H9 (cell line): Measurements from ENCODE around the gene SDK1. TPM values are rescaled to one million over a fixed set of nuclear protein-coding genes. Genes with fewer than 3 reads are reported as not detected.

Experiments used
- DNase-seq: peaks from one replicate; pipeline ENCODE4 v3.0.0-alpha.2; 2017
- H2AFZ ChIP-seq: one replicate; pipeline ENCODE4 v1.6.1; 2013; ENCODE audit warnings: mild to moderate bottlenecking, low read length, control low read depth, moderate library complexity
- H2AK5ac ChIP-seq: 2 replicates; pipeline ENCODE4 v1.6.1; 2013; ENCODE audit warnings: low read length, control low read depth, mixed read lengths; ENCODE audit not compliant: insufficient read length
- H2BK120ac ChIP-seq: one replicate; pipeline ENCODE4 v1.6.1; 2013; ENCODE audit warnings: low read depth, mild to moderate bottlenecking, low read length, control low read depth, inconsistent platforms; ENCODE audit not compliant: poor library complexity, severe bottlenecking
- H2BK12ac ChIP-seq: 2 replicates; pipeline ENCODE4 v1.6.1; 2013; ENCODE audit warnings: low read length, control low read depth, mixed read lengths, low read depth; ENCODE audit not compliant: insufficient read length
- H2BK15ac ChIP-seq: 2 replicates; pipeline ENCODE4 v1.6.1; 2013; ENCODE audit warnings: low read depth, low read length, control low read depth
- H2BK20ac ChIP-seq: one replicate; pipeline ENCODE4 v1.6.1; 2013; ENCODE audit warnings: low read depth, mild to moderate bottlenecking, low read length, control low read depth, inconsistent platforms; ENCODE audit not compliant: poor library complexity, severe bottlenecking
- H2BK5ac ChIP-seq: 2 replicates; pipeline ENCODE4 v1.6.1; 2013; ENCODE audit warnings: low read length, control low read depth, mixed read lengths; ENCODE audit not compliant: insufficient read length
- H3K14ac ChIP-seq: 2 replicates; pipeline ENCODE4 v1.6.1; 2013; ENCODE audit warnings: low read length, control low read depth; ENCODE audit not compliant: insufficient read depth
- H3K18ac ChIP-seq: 2 replicates; pipeline ENCODE4 v1.6.1; 2013; ENCODE audit warnings: low read depth, mild to moderate bottlenecking, mixed read lengths, low read length, control low read depth; ENCODE audit not compliant: insufficient read length
- H3K23ac ChIP-seq: 2 replicates; pipeline ENCODE4 v1.6.1; 2013; ENCODE audit warnings: low read length, control low read depth, mixed read lengths, low read depth; ENCODE audit not compliant: insufficient read length
- H3K23me2 ChIP-seq: 2 replicates; pipeline ENCODE4 v1.6.1; 2013; ENCODE audit warnings: low read depth, mild to moderate bottlenecking, mixed read lengths, low read length, control low read depth; ENCODE audit not compliant: insufficient read length, poor library complexity, severe bottlenecking
- H3K27ac ChIP-seq: 2 replicates; pipeline ENCODE4 v1.5.1; 2013; ENCODE audit warnings: low read length, control low read depth, mixed read lengths, low read depth; ENCODE audit not compliant: insufficient read length
- H3K27me3 ChIP-seq: 2 replicates; pipeline ENCODE4 v1.6.1; 2013; ENCODE audit warnings: low read length, control low read depth, inconsistent platforms; ENCODE audit not compliant: insufficient read depth
- H3K4ac ChIP-seq: 2 replicates; pipeline ENCODE4 v1.6.1; 2013; ENCODE audit warnings: low read depth, mild to moderate bottlenecking, control low read depth, inconsistent platforms, low read length, moderate library complexity
- H3K4me1 ChIP-seq: 2 replicates; pipeline ENCODE4 v1.6.1; 2013; ENCODE audit warnings: low read length, control low read depth, inconsistent platforms; ENCODE audit not compliant: insufficient read depth
- H3K4me2 ChIP-seq: 2 replicates; pipeline ENCODE4 v1.6.1; 2013; ENCODE audit warnings: low read length, control low read depth, mixed read lengths; ENCODE audit not compliant: insufficient read length, insufficient read depth
- H3K56ac ChIP-seq: 2 replicates; pipeline ENCODE4 v1.6.1; 2013; ENCODE audit warnings: low read depth, mild to moderate bottlenecking, mixed read lengths, low read length, control low read depth; ENCODE audit not compliant: insufficient read length
- H3K79me1 ChIP-seq: 2 replicates; pipeline ENCODE4 v1.6.1; 2013; ENCODE audit warnings: low read depth, mild to moderate bottlenecking, moderate library complexity, low read length, control low read depth, inconsistent platforms; ENCODE audit not compliant: insufficient read depth, poor library complexity, severe bottlenecking
- H3K79me2 ChIP-seq: 2 replicates; pipeline ENCODE4 v1.6.1; 2013; ENCODE audit warnings: low read length, control low read depth, inconsistent platforms; ENCODE audit not compliant: insufficient read depth
- H3K9ac ChIP-seq: 2 replicates; pipeline ENCODE4 v1.6.1; 2013; ENCODE audit warnings: low read length, control low read depth, mixed read lengths; ENCODE audit not compliant: insufficient read length; ENCODE audit errors: extremely low read depth
- H3K9me3 ChIP-seq: one replicate; pipeline ENCODE4 v1.6.1; 2013; ENCODE audit warnings: low read depth, low read length, inconsistent platforms; ENCODE audit not compliant: control insufficient read depth
- H3T11ph ChIP-seq: one replicate; pipeline ENCODE4 v1.6.1; 2013; ENCODE audit warnings: mild to moderate bottlenecking, low read length, control low read depth, inconsistent platforms
- H4K20me1 ChIP-seq: one replicate; pipeline ENCODE4 v1.6.1; 2013; ENCODE audit not compliant: control insufficient read depth, insufficient read length, insufficient read depth
- H4K5ac ChIP-seq: 2 replicates; pipeline ENCODE4 v1.6.1; 2013; ENCODE audit warnings: low read depth, mild to moderate bottlenecking, mixed read lengths, low read length, control low read depth; ENCODE audit not compliant: insufficient read length
- H4K8ac ChIP-seq: replicated peaks from 2 replicates; pipeline ENCODE4 v1.6.1; 2013; ENCODE audit warnings: low read length, control low read depth, mixed read lengths, low read depth; ENCODE audit not compliant: insufficient read length
- H4K91ac ChIP-seq: 2 replicates; pipeline ENCODE4 v1.6.1; 2013; ENCODE audit warnings: low read depth, mild to moderate bottlenecking, moderate library complexity, mixed read lengths, low read length, control low read depth; ENCODE audit not compliant: insufficient read length
- H3K27ac Mint-ChIP-seq, 3 experiments: 2 replicates in 2 of 3; 3 replicates in 1 of 3; pipeline ENCODE4 v1.8.0; 2020 to 2021; ENCODE audit warnings: mixed read lengths in 3 of 3, mild to moderate bottlenecking in 1 of 3, moderate library complexity in 1 of 3
- H3K27me3 Mint-ChIP-seq: 2 replicates; pipeline ENCODE4 v1.8.0; 2021; ENCODE audit warnings: low read depth, mild to moderate bottlenecking, moderate library complexity, mixed read lengths
- H3K36me3 Mint-ChIP-seq, 3 experiments: 2 replicates in 2 of 3; 3 replicates in 1 of 3; pipeline ENCODE4 v1.8.0; 2020 to 2021; ENCODE audit warnings: low read depth in 3 of 3, mixed read lengths in 3 of 3; ENCODE audit not compliant: insufficient read depth in 1 of 3
- H3K4me1 Mint-ChIP-seq, 2 experiments: 2 replicates each; pipeline ENCODE4 v1.8.0; 2020; ENCODE audit warnings: mixed read lengths in 2 of 2
- H3K4me3 Mint-ChIP-seq, 2 experiments: 2 replicates in 1 of 2; 3 replicates in 1 of 2; pipeline ENCODE4 v1.8.0; 2020 to 2021; ENCODE audit warnings: mild to moderate bottlenecking in 2 of 2, mixed read lengths in 2 of 2, moderate library complexity in 1 of 2
- H3K9me3 Mint-ChIP-seq, 2 experiments: 2 replicates in 1 of 2; 3 replicates in 1 of 2; pipeline ENCODE4 v1.8.0; 2020; ENCODE audit warnings: mild to moderate bottlenecking in 2 of 2, mixed read lengths in 2 of 2, moderate library complexity in 1 of 2
- CTCF ChIP-seq: fragments of 200-600 bp; sonication (generic); conservative IDR thresholded peaks from 3 replicates; pipeline ENCODE4 v1.8.0; 2021; ENCODE audit warnings: antibody characterized with exemption, mild to moderate bottlenecking
- WGBS: extraction: QIAGEN DNeasy Blood & Tissue Kit; methylation state at CpG from one replicate; pipeline ENCODE4 v1.1.7; 2013; ENCODE audit warnings: missing lambda C conversion rate, low lambda C conversion rate, mixed read lengths; ENCODE audit not compliant: insufficient read length; ENCODE audit errors: extremely low coverage; 5-methylcytosine and 5-hydroxymethylcytosine counted together
- total RNA-seq: library from RNA; stranded (reverse); gene quantifications from 2 replicates; pipeline ENCODE4 v1.2.1, GENCODE V29; 2021

SDK1 gene
- total RNA-seq, 1 experiment from 2014 or later, result 8.7 TPM

GRCh38 chr7:3639253-3639652, 338.2 kb downstream of the SDK1 start:
- Histone ChIP-seq H3K9ac (no peak overlapping the region), H2BK15ac (no peak overlapping the region), H3K23me2 (no peaks in the 10 kb centered on the region), H2AFZ (no peak overlapping the region), H2BK20ac (no peak overlapping the region), H3K18ac (no peak overlapping the region), H3K23ac (no peak overlapping the region), H3K56ac (no peak overlapping the region), H3K14ac (no peak overlapping the region), H4K8ac (no peak overlapping the region), H2AK5ac (no peak overlapping the region), H3K27ac (no peak overlapping the region), H2BK12ac (no peak overlapping the region), H3K4me2 (no peak overlapping the region), H3K4ac (no peak overlapping the region), H3K4me1 (no peaks in the 10 kb centered on the region), H3K9me3 (no peaks in the 10 kb centered on the region), H2BK120ac (no peak overlapping the region), H4K5ac (no peak overlapping the region), H4K20me1 (no peaks in the 10 kb centered on the region), H3K27me3 (no peaks in the 10 kb centered on the region), H3K79me2 (no peaks in the 10 kb centered on the region), H3T11ph (no peak overlapping the region), H2BK5ac (no peak overlapping the region), H4K91ac (no peak overlapping the region), H3K79me1 (no peaks in the 10 kb centered on the region)
- Mint-ChIP-seq H3K27me3 (no peaks in the 10 kb centered on the region), H3K4me3 (no peak overlapping the region), H3K9me3 (no peaks in the 10 kb centered on the region), H3K27ac (no peak overlapping the region), H3K36me3 (peaks cover 0 to 7% (median 0%) of the 10 kb centered on the region in 3 experiments; a peak in 2 of 7 replicates), H3K4me1 (no peaks in the 10 kb centered on the region)
- WGBS, result no CpG with 5 or more reads among the region's 7 CpGs
- no peak for TF ChIP-seq CTCF
- no peak for DNase-seq
